ENCODE measurements around the gene SCARB2.

DNA sequence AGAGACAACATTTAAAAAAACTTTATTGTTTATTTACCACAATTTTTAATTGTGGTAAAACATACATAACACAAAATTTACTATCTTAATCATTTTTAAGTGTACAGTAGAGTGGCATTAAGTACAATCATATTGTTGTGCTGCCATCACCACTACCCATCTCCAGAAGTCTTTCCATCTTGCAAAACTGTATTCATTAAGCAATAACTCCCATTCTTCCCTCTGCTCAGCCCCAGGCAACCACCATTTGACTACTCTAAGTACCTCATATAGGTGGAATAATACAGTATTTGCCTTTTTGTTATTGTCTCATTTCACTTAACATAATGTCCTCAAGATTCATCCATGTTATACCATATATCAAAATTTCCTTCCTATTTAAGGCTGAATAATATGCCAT lies 25.1 kb upstream of the SCARB2 start:
- TF ChIP-seq, protein P1, sequence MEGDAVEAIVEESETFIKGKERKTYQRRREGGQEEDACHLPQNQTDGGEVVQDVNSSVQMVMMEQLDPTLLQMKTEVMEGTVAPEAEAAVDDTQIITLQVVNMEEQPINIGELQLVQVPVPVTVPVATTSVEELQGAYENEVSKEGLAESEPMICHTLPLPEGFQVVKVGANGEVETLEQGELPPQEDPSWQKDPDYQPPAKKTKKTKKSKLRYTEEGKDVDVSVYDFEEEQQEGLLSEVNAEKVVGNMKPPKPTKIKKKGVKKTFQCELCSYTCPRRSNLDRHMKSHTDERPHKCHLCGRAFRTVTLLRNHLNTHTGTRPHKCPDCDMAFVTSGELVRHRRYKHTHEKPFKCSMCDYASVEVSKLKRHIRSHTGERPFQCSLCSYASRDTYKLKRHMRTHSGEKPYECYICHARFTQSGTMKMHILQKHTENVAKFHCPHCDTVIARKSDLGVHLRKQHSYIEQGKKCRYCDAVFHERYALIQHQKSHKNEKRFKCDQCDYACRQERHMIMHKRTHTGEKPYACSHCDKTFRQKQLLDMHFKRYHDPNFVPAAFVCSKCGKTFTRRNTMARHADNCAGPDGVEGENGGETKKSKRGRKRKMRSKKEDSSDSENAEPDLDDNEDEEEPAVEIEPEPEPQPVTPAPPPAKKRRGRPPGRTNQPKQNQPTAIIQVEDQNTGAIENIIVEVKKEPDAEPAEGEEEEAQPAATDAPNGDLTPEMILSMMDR (IDR thresholded peaks at IDR 0.05) = no peak
- no peak for TF ChIP-seq POLR2A (IDR thresholded peaks at IDR 0.05)
- no peak for TF ChIP-seq POLR2AphosphoS5 (IDR thresholded peaks at IDR 0.05)

All from suprapubic skin (tissue), 4 donors.